Choroid plexus epithelial cell (primary cell): ENCODE results near the gene CLK1.
"Not testable (repeated sequence)": the region's sequence is repeated elsewhere in the genome, so short reads cannot be mapped to it uniquely, and the experiment has no call there.

ENCODE experiments used
- DNase-seq: peaks from one replicate; pipeline ENCODE4 v3.0.0-alpha.2; 2010; ENCODE audit warnings: low read depth
- H3K4me3 ChIP-seq: 2 replicates; pipeline ENCODE4 v1.5.1; 2011; ENCODE audit warnings: low read depth, mild to moderate bottlenecking, control low read depth, low read length, moderate library complexity
- CTCF ChIP-seq: conservative IDR thresholded peaks from 2 replicates; pipeline ENCODE4 v1.5.1; 2011; ENCODE audit warnings: low read depth, mild to moderate bottlenecking, control low read depth, inconsistent platforms, low read length, moderate library complexity

Gene CLK1

GRCh38 chr2:200821686-200822245 is 42.7 kb downstream of the CLK1 start:
- DNase-seq = no peak

DNA sequence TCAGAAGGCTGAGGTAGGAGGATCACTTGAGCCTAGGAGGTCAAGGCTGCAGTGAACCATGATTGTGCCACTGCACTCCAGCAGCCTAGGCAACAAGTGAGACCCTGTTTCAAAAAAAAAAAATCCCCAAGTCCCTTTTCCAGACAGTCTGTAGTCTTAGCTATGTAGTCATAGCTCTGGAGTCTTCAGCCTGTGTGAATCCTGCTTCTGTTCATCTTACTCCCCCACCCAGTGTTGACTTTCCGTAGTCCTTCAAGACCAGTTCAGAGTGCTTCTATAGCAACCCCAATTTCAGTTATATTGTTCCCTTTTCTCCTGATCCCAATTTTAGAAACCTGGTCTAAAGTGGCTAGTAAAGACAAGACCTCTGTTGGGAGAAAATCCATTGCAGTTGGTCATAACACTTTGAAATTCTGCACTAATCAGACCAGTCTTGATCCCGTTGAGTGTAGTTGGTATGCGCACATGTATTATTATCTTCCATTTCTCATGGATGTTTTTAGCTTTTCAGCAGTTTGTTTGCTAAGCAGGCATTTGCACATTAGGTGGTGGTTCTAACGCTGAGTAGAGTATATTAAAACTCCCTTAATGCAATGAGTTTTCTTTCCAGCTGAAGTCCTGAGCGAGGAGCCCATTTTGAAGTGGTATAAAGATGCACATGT is 43.8 kb downstream of the CLK1 start:
- TF ChIP-seq CTCF = no peak
- no peak for DNase-seq
- no peak overlapping the region for H3K4me3 ChIP-seq

More at GRCh38 chr2:200821686-200822245, 42.7 kb downstream of the CLK1 start:
- no peak overlapping the region for H3K4me3 ChIP-seq
- no peak for TF ChIP-seq CTCF

DNA sequence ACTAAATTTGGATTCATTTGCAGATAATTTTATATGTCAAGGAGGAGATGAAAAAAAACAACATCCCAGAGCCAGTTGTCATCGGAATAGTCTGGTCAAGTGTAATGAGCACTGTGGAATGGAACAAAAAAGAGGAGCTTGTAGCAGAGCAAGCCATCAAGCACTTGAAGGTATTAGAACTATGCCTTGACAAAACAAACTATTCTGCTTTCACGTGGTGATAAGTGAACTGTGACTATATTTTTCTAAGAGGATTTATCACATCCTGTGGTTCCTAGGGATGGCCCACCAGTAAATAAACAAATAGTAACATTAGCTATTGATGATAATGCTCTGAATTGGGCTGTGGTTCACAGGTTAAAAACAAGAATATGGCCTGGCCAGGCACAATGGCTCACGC is 45.7 kb downstream of the CLK1 start:
- DNase-seq = peak; percentile 72
- H3K4me3 ChIP-seq = not testable (repeated sequence)

DNA sequence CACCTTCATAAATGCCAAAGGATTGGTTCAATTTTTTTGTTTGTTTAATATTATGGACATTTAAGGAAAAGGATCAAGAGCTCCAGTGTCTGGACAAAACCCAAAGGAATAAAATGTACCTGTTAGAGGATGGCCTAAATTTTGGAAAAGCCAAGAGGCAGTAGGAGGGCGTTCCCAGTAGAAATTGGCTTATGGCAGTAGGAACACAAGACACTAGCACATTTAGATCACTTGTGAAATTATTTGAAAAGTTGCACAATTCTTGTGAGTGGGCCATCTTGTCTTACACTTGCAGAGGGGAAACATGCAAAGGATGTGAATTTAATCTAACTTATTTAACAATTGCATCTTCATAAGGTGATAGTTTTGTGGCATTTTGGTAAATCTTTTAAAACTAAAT is 49.5 kb downstream of the CLK1 start:
- TF ChIP-seq CTCF = no peak
- no peak overlapping the region for H3K4me3 ChIP-seq
- DNase-seq = peak; percentile 55

DNA sequence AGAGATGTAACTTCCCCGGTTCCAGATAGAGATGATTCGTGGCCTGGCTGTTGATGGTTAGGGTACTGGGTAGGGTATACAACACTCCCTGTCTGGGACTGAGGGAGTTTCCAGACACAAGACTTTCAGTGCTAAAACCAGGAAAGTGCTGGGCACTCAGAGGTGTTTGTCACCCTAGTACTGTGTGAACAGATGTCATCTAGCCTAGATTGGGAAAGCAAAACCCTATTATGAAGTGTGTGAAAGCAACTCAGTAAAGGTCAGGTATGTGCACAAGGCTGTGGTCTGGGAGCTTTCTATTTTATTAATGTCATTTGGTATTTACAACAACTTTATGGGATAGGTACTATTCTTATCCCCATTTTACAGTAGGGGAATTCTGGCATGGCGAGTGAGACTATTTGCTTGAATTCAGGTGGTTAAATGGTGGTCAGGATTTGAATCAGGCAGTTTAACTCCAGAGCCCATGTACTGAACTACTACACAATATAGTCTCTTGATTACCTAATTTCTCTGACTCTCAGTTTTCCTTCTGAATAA is 50.1 kb downstream of the CLK1 start:
- TF ChIP-seq CTCF = no peak
- DNase-seq = peak; percentile 39
- peak overlapping the region; percentile 26 for H3K4me3 ChIP-seq

- TF ChIP-seq CTCF = peak; percentile 26
- peak overlapping the region; percentile 87 for H3K4me3 ChIP-seq
- peak; percentile 50 for DNase-seq
These were observed 52.1 kb downstream of the CLK1 start for GRCh38 chr2:200812122-200813022.

DNA sequence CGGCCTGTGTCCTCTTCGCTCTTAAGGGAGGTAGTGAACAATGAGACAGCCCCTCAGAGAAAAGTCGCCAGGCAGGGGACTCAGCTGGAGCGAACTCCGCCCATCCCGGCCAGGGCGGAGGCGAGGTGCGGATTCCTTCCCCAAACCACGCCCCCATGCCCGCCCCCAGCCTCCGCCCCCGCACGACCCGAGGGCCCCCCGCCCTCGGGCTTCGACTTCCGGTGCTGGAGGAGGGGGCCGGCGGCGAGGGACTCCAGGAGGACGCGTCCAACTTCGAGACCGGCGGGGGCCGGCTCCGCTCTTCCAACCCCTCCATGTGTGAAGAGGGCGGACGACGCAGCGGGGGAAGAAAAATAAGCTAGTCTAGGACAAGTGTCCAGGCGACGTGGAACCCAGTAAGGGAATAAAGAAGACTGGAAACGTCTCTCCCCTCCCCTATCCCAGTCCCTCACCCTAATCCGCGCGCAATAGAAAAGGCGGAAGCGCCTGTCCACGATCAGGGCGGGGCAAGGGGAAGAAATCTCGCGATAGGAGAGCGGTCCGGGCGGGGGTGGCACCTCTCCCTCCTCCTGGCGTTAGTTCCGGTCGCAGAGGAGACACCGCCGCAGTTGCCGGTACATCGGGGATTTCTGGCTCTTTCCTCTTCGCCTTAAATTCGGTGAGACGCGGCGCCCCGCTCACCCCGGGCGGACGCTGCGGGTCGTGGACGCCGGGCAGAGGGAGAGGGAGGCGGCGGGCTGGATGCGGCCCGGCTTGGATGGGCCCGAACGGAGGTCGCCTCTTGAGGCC is 52.9 kb downstream of the CLK1 start, which contains the start of gene BZW1:
Gene BZW1, plus strand, starts transcription at position 578 of the 789 bp plus-strand sequence. CDS start 1,308 bp downstream, outside the sequence.
- peak; percentile 99 for DNase-seq
- peak within 1 kb of the TSS; percentile 87 for H3K4me3 ChIP-seq
- TF ChIP-seq CTCF = no peak
